Mammary epithelial cell (primary cell): ENCODE results near the gene CHMP2B.

Experiments used
- EZH2 ChIP-seq: IDR thresholded peaks from 2 replicates; pipeline ENCODE4 v1.6.1; 2012; ENCODE audit warnings: low read length, inconsistent platforms, borderline replicate concordance
- TF ChIP-seq, protein P1 (sequence below), 2 donors: IDR thresholded peaks in 1 of 2; conservative IDR thresholded peaks in 1 of 2; 2 replicates each; pipeline ENCODE4 v1.5.1; 2011 to 2012; ENCODE audit warnings: inconsistent platforms in 2 of 2, low read length in 2 of 2, mild to moderate bottlenecking in 2 of 2, control low read depth in 1 of 2, low read depth in 1 of 2; ENCODE audit not compliant: insufficient read depth in 1 of 2; ENCODE audit errors: extremely low read depth in 1 of 2

DNA sequence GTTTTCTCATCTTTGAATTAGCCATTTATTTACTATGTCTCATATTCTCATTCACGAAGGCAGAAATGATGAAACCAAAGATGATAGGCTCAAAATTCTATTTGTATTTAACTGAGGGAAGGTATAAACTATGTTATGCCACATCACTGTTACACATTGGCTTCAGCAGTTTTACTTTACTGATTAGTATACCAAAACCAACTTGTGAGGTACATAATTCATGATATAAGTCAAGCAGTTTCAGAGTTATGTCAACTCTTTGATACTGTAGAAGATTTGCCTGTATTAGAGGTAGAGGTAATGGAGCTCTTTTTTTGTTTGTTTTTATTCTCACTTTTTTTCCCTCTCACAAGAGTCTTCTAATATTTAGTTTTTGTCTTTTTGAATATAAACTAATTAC lies 22.9 kb downstream of the CHMP2B start:
- TF ChIP-seq, protein P1, sequence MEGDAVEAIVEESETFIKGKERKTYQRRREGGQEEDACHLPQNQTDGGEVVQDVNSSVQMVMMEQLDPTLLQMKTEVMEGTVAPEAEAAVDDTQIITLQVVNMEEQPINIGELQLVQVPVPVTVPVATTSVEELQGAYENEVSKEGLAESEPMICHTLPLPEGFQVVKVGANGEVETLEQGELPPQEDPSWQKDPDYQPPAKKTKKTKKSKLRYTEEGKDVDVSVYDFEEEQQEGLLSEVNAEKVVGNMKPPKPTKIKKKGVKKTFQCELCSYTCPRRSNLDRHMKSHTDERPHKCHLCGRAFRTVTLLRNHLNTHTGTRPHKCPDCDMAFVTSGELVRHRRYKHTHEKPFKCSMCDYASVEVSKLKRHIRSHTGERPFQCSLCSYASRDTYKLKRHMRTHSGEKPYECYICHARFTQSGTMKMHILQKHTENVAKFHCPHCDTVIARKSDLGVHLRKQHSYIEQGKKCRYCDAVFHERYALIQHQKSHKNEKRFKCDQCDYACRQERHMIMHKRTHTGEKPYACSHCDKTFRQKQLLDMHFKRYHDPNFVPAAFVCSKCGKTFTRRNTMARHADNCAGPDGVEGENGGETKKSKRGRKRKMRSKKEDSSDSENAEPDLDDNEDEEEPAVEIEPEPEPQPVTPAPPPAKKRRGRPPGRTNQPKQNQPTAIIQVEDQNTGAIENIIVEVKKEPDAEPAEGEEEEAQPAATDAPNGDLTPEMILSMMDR (conservative IDR thresholded peaks at IDR 0.05 in 1 of 2, IDR thresholded peaks at IDR 0.05 in 1 of 2; ENCODE audit: extremely low read depth in 1 of 2, insufficient read depth in 1 of 2, low read depth in 1 of 2, low read length in 2 of 2): no peak
- TF ChIP-seq EZH2: no peak
